Gastrocnemius medialis (tissue), 4 donors: Measurements from ENCODE around the gene PRDX5. TPM values are rescaled to one million over a fixed set of nuclear protein-coding genes. Genes with fewer than 3 reads are reported as not detected.

Experiments
- ATAC-seq, 2 donors: fragments of 150-250 bp; one replicate each; pipeline ENCODE4 v1.9.1; 2016
- DNase-seq, 2 donors: peaks; one replicate each; pipeline ENCODE4 v3.0.0-alpha.2; 2019
- H3K27ac ChIP-seq, 4 donors: fragments of 200-600 bp; sonication (generic); 1 replicate in 1 of 4; 2 replicates in 3 of 4; pipeline ENCODE4 v1.5.1; 2016 to 2018; ENCODE audit warnings: mild to moderate bottlenecking in 2 of 4, moderate library complexity in 1 of 4
- H3K27me3 ChIP-seq, 3 donors: fragments of 200-600 bp; sonication (generic) in 2 of 3; 1 replicate in 1 of 3; 2 replicates in 2 of 3; pipeline versions ENCODE4 v1.5.1 to v1.6.0; 2016 to 2019; ENCODE audit warnings: mild to moderate bottlenecking in 1 of 3, moderate library complexity in 1 of 3
- H3K36me3 ChIP-seq, 2 donors: fragments of 200-600 bp; sonication (generic) in 1 of 2; one replicate each; pipeline ENCODE4 v1.5.1; 2017 to 2018
- H3K4me1 ChIP-seq, 2 donors: fragments of 200-600 bp; sonication (generic) in 1 of 2; one replicate each; pipeline ENCODE4 v1.5.1; 2016 to 2017; ENCODE audit warnings: mild to moderate bottlenecking in 2 of 2
- H3K4me3 ChIP-seq, 4 donors: fragments of 200-600 bp; sonication (generic) in 3 of 4; 1 replicate in 1 of 4; 2 replicates in 3 of 4; pipeline ENCODE4 v1.5.1; 2016 to 2019; ENCODE audit warnings: mild to moderate bottlenecking in 2 of 4
- H3K9me3 ChIP-seq, 3 donors: fragments of 200-600 bp; sonication (generic) in 2 of 3; 1 replicate in 1 of 3; 2 replicates in 2 of 3; pipeline ENCODE4 v1.5.1; 2016 to 2019
- CTCF ChIP-seq, 5 experiments: fragments of 450-650 bp in 3 of 5; fragments of 200-600 bp in 2 of 5; sonication (generic) in 2 of 5; IDR thresholded peaks in 4 of 5; conservative IDR thresholded peaks in 1 of 5; 1 replicate in 4 of 5; 2 replicates in 1 of 5; pipeline ENCODE4 v1.5.1; 2016 to 2019; ENCODE audit warnings: antibody characterized with exemption in 5 of 5, mild to moderate bottlenecking in 3 of 5, moderate library complexity in 3 of 5
- POLR2A ChIP-seq, 2 donors: fragments of 450-650 bp; IDR thresholded peaks; one replicate each; pipeline ENCODE4 v1.6.1; 2017; ENCODE audit warnings: antibody characterized with exemption in 2 of 2, mild to moderate bottlenecking in 2 of 2, moderate library complexity in 2 of 2
- in situ Hi-C, 4 donors: fragments of 200-750 bp; cut with MboI; loops; one replicate each; pipeline versions ENCODE4 v1.15.0 to v1.8.0; 2017; ENCODE audit warnings: low sequenced_read_pairs in 4 of 4
- intact Hi-C: fragments of 100-400 bp; cut with DNase I; formaldehyde crosslinking; loops from one replicate; pipeline ENCODE4 v1.15.1; 2023; ENCODE audit warnings: low total_unique reads
- total RNA-seq, 4 donors: library from RNA; depleted of rRNA; stranded (reverse); fragments of >200 nt; gene quantifications; one replicate each; pipeline versions ENCODE4 v1.1.0 to v1.2.3, GENCODE V29; 2016

Gene PRDX5
- total RNA-seq, 4 donors from 2014 or later = 170 to 257 (median 219) TPM

- Histone ChIP-seq H3K9me3 (no peaks in the 10 kb centered on the region), H3K36me3 (peaks cover 0 to 8% of the 10 kb centered on the region in 2 donors), H3K27ac (peak overlapping the region; percentile 84 to 96 (median 90)), H3K27me3 (peaks cover 16 to 26% (median 24%) of the 10 kb centered on the region in 3 donors), H3K4me1 (peaks cover 16 to 34% of the 10 kb centered on the region in 2 donors), H3K4me3 (peak overlapping the region; percentile 58 to 92 (median 64))
- intact Hi-C loops = loop anchor here (1.0 to 5.0 kb wide), 3 partner anchors 38 to 100 kb away; partner anchors contain the start of genes CCDC88B and PLCB3
- in situ Hi-C loops = loop anchor here in 1 of 4 donors (5.0 kb wide), 1 partner anchor 97 kb away; the partner anchor contains the start of gene FERMT3
- DNase-seq = peak; percentile 77 to 91
- peak; percentile 77 to 92 (median 88) for TF ChIP-seq CTCF (IDR thresholded peaks at IDR 0.05 in 4 of 5, conservative IDR thresholded peaks at IDR 0.05 in 1 of 5)
- no peak for TF ChIP-seq POLR2A (IDR thresholded peaks at IDR 0.05)
- peak; percentile 36 to 53 for ATAC-seq
Measured at GRCh38 chr11:64304316-64305072, 13.4 kb upstream of the PRDX5 start.

- in situ Hi-C loops (no loop called here), intact Hi-C loops (loop anchor here (1.0 to 5.0 kb wide), 2 partner anchors 37 to 54 kb away; partner anchors contain the start of genes CCDC88B and PLCB3)
- DNase-seq (peak; percentile 99 to 100), ATAC-seq (peak; percentile 71 to 74)
- Histone ChIP-seq H3K27ac (peak within 1 kb of the TSS; percentile 90 to 97 (median 96)), H3K27me3 (peaks cover 9 to 19% (median 18%) of the 10 kb centered on the region in 3 donors), H3K36me3 (peaks cover 0 to 8% of the 10 kb centered on the region in 2 donors), H3K4me1 (peaks cover 16 to 27% of the 10 kb centered on the region in 2 donors), H3K9me3 (no peaks in the 10 kb centered on the region), H3K4me3 (peak within 1 kb of the TSS; percentile 83 to 92 (median 87))
- peak; percentile 93 to 94 for TF ChIP-seq POLR2A (IDR thresholded peaks at IDR 0.05)
- TF ChIP-seq CTCF (IDR thresholded peaks at IDR 0.05 in 4 of 5, conservative IDR thresholded peaks at IDR 0.05 in 1 of 5) = no peak
Measured at GRCh38 chr11:64305075-64305690, 12.7 kb upstream of the PRDX5 start, which contains the start of gene ESRRA. ESRRA (plus strand) TSS chr11:64305524; CDS start chr11:64307180, 1,656 bp downstream.

- intact Hi-C loops = loop anchor here (1.0 to 5.0 kb wide), 2 partner anchors 36 to 55 kb away; partner anchors contain the start of genes CCDC88B and PLCB3
- TF ChIP-seq POLR2A (IDR thresholded peaks at IDR 0.05) = no peak
- TF ChIP-seq CTCF (IDR thresholded peaks at IDR 0.05 in 4 of 5, conservative IDR thresholded peaks at IDR 0.05 in 1 of 5) = peak in 2 of 5 experiments; percentile 44 to 52
- DNase-seq (peak; percentile 42 to 66), ATAC-seq (peak; percentile 22 to 44)
- Histone ChIP-seq H3K27ac (peak overlapping the region; percentile 88 to 97 (median 96)), H3K9me3 (no peaks in the 10 kb centered on the region), H3K4me3 (peak overlapping the region; percentile 83 to 92 (median 87)), H3K36me3 (peaks cover 0 to 8% of the 10 kb centered on the region in 2 donors), H3K4me1 (peaks cover 12 to 20% of the 10 kb centered on the region in 2 donors), H3K27me3 (peaks cover 2 to 12% (median 10%) of the 10 kb centered on the region in 3 donors)
- in situ Hi-C loops = no loop called here
Measured at GRCh38 chr11:64305691-64306562, 12.0 kb upstream of the PRDX5 start.

- intact Hi-C loops = loop anchor here (5.0 kb wide), 1 partner anchor 36 kb away; the partner anchor contains the start of gene CCDC88B
- Histone ChIP-seq H3K4me3 (peak overlapping the region; percentile 83 to 92 (median 87)), H3K27me3 (peaks cover 2 to 9% (median 4%) of the 10 kb centered on the region in 3 donors), H3K4me1 (peaks cover 14 to 20% of the 10 kb centered on the region in 2 donors), H3K9me3 (no peaks in the 10 kb centered on the region), H3K36me3 (peaks cover 0 to 8% of the 10 kb centered on the region in 2 donors), H3K27ac (peak overlapping the region; percentile 88 to 97 (median 96))
- DNase-seq (no peak), ATAC-seq (no peak)
- in situ Hi-C loops = no loop called here
- no peak for TF ChIP-seq POLR2A (IDR thresholded peaks at IDR 0.05)
- no peak for TF ChIP-seq CTCF (IDR thresholded peaks at IDR 0.05 in 4 of 5, conservative IDR thresholded peaks at IDR 0.05 in 1 of 5)
Measured at GRCh38 chr11:64306563-64306875, 11.4 kb upstream of the PRDX5 start.
